HCT116 (cell line): ENCODE measurements around the gene FAM185A. TPM values are rescaled to one million over a fixed set of nuclear protein-coding genes. Genes with fewer than 3 reads are reported as not detected.

Experiments used
- ATAC-seq: fragments of 200-7000 bp; cut with Tn5 transposase; 2 replicates; pipeline ENCODE4 v1.9.1; 2020; ENCODE audit warnings: mild to moderate bottlenecking, moderate library complexity
- BruUV-seq: library from RNA; stranded (reverse); fragments of 400-500 nt; replicated peaks from 2 replicates; lab custom pipeline; 2021; lab: Mats Ljungman, UMichigan
- CTCF ChIA-PET: fragments of 300-600 bp; sonication (Branson Sonifier 250); formaldehyde crosslinking; loops from one replicate; lab custom pipeline; 2021; ENCODE audit warnings: antibody characterized with exemption; lab: Charles Lee
- POLR2A ChIA-PET: fragments of 300-600, 350-600 bp; sonication (Branson Sonifier 250); formaldehyde crosslinking; loops from one replicate; lab custom pipeline; 2021; ENCODE audit warnings: antibody characterized with exemption; lab: Charles Lee
- RAD21 ChIA-PET, 2 experiments: fragments of 300-600 bp; sonication (Branson Sonifier 250); formaldehyde crosslinking; loops; one replicate each; lab custom pipeline; 2023; ENCODE audit warnings: low total read pairs in 2 of 2; ENCODE audit not compliant: uncharacterized antibody in 2 of 2, unreplicated experiment in 2 of 2, low non-redundant PET in 1 of 2; lab: Charles Lee
- DNase-seq: peaks from one replicate; pipeline ENCODE4 v3.0.0-alpha.2; 2010; ENCODE audit warnings: low read depth, low spot score
- H2AFZ ChIP-seq: fragments of 200-600 bp; shearing (Covaris generic), sonication (generic); 2 replicates; pipeline ENCODE4 v1.6.1; 2017; ENCODE audit warnings: low read depth, mixed run types, mixed read lengths, antibody characterized with exemption, low read length; ENCODE audit not compliant: poor library complexity, severe bottlenecking
- H3K27ac ChIP-seq: 2 replicates; pipeline ENCODE4 v1.5.1; 2012; ENCODE audit warnings: low read depth, low read length
- H3K27me3 ChIP-seq: fragments of 200-600 bp; sonication (generic); 2 replicates; pipeline ENCODE4 v1.6.1; 2016; ENCODE audit warnings: mixed run types, low read length, mixed read lengths; ENCODE audit not compliant: insufficient read depth
- H3K36me3 ChIP-seq, 2 experiments: fragments of 200-500 bp in 1 of 2; fragments of 200-600 bp in 1 of 2; sonication (Bioruptor generic) in 1 of 2; sonication (generic) in 1 of 2; 2 replicates each; pipeline versions ENCODE4 v1.5.1 to v1.6.1; 2014 to 2016; ENCODE audit warnings: low read length in 2 of 2, inconsistent platforms in 1 of 2, mixed read lengths in 1 of 2, mixed run types in 1 of 2; ENCODE audit not compliant: insufficient read depth in 2 of 2, control insufficient read depth in 1 of 2
- H3K4me1 ChIP-seq, 2 experiments: fragments of 200-600 bp in 1 of 2; sonication (generic) in 1 of 2; 2 replicates each; pipeline versions ENCODE4 v1.5.1 to v1.6.1; 2012 to 2017; ENCODE audit warnings: low read length in 2 of 2, inconsistent platforms in 1 of 2, mild to moderate bottlenecking in 1 of 2, mixed read lengths in 1 of 2, mixed run types in 1 of 2, moderate library complexity in 1 of 2; ENCODE audit not compliant: insufficient read depth in 2 of 2, control insufficient read depth in 1 of 2
- H3K4me2 ChIP-seq: fragments of 200-600 bp; sonication (generic); 2 replicates; pipeline ENCODE4 v1.6.1; 2017; ENCODE audit warnings: mixed run types, low read length, mixed read lengths
- H3K4me3 ChIP-seq, 2 experiments: fragments of 200-600 bp in 1 of 2; sonication (generic) in 1 of 2; replicated peaks in 1 of 2; 2 replicates each; pipeline ENCODE4 v1.5.1; 2011 to 2016; ENCODE audit warnings: low read length in 2 of 2, control low read depth in 1 of 2, low read depth in 1 of 2, mild to moderate bottlenecking in 1 of 2, mixed read lengths in 1 of 2, mixed run types in 1 of 2
- H3K79me2 ChIP-seq: fragments of 200-600 bp; sonication (generic); 2 replicates; pipeline ENCODE4 v1.6.1; 2017; ENCODE audit warnings: mild to moderate bottlenecking, mixed run types, low read length, moderate library complexity, mixed read lengths; ENCODE audit not compliant: insufficient read depth
- H3K9ac ChIP-seq: fragments of 200-600 bp; sonication (generic); 2 replicates; pipeline ENCODE4 v1.6.1; 2016; ENCODE audit warnings: low read length, mixed read lengths
- H3K9me2 ChIP-seq: fragments of 200-600 bp; sonication (generic), shearing (Covaris generic); 2 replicates; pipeline ENCODE4 v1.6.1; 2017; ENCODE audit warnings: mixed run types, mild to moderate bottlenecking, moderate library complexity; ENCODE audit not compliant: insufficient read depth
- H3K9me3 ChIP-seq, 2 experiments: fragments of 200-500 bp in 1 of 2; fragments of 200-600 bp in 1 of 2; sonication (Bioruptor generic) in 1 of 2; sonication (generic) in 1 of 2; 2 replicates each; pipeline ENCODE4 v1.6.1; 2014 to 2017; ENCODE audit warnings: low read length in 2 of 2, mixed read lengths in 2 of 2, inconsistent platforms in 1 of 2, low read depth in 1 of 2, mild to moderate bottlenecking in 1 of 2, mixed run types in 1 of 2, moderate library complexity in 1 of 2; ENCODE audit not compliant: control insufficient read depth in 1 of 2, insufficient read depth in 1 of 2
- H4K20me1 ChIP-seq: fragments of 200-600 bp; sonication (generic), shearing (Covaris generic); 2 replicates; pipeline ENCODE4 v1.6.1; 2017; ENCODE audit warnings: mixed run types, mild to moderate bottlenecking, moderate library complexity; ENCODE audit not compliant: insufficient read depth
- ATF3 ChIP-seq: IDR thresholded peaks from 2 replicates; pipeline ENCODE4 v1.6.1; 2012
- CBX3 ChIP-seq: IDR thresholded peaks from 2 replicates; pipeline ENCODE4 v1.6.1; 2012; ENCODE audit warnings: low read depth
- CTCF ChIP-seq, 3 experiments: fragments of 200-600 bp in 1 of 3; sonication (generic) in 1 of 3; IDR thresholded peaks in 2 of 3; conservative IDR thresholded peaks in 1 of 3; 2 replicates each; pipeline ENCODE4 v1.5.1; 2012 to 2017; ENCODE audit warnings: low read depth in 2 of 3, low read length in 2 of 3, antibody characterized with exemption in 1 of 3, borderline replicate concordance in 1 of 3, control low read depth in 1 of 3, mild to moderate bottlenecking in 1 of 3, mixed read lengths in 1 of 3, mixed run types in 1 of 3, moderate library complexity in 1 of 3; ENCODE audit not compliant: insufficient read depth in 1 of 3
- EGR1 ChIP-seq: IDR thresholded peaks from 2 replicates; pipeline ENCODE4 v1.6.1; 2012; ENCODE audit warnings: low read depth
- ELF1 ChIP-seq: IDR thresholded peaks from 2 replicates; pipeline ENCODE4 v1.6.1; 2012; ENCODE audit warnings: low read depth, borderline replicate concordance
- EZH2 ChIP-seq: fragments of 200-600 bp; sonication (generic); IDR thresholded peaks from 2 replicates; pipeline ENCODE4 v1.6.1; 2017; ENCODE audit warnings: antibody characterized with exemption, mixed run types
- EZH2phosphoT487 ChIP-seq: fragments of 200-600 bp; IDR thresholded peaks from 2 replicates; pipeline ENCODE4 v1.6.1; 2018; ENCODE audit warnings: antibody characterized with exemption, borderline replicate concordance
- FOSL1 ChIP-seq: IDR thresholded peaks from 2 replicates; pipeline ENCODE4 v1.6.1; 2012; ENCODE audit warnings: low read depth
- JUND ChIP-seq: IDR thresholded peaks from 2 replicates; pipeline ENCODE4 v1.6.1; 2012
- MAX ChIP-seq: IDR thresholded peaks from 2 replicates; pipeline ENCODE4 v1.6.1; 2012
- POLR2A ChIP-seq: IDR thresholded peaks from 2 replicates; pipeline ENCODE4 v1.7.0; 2011; ENCODE audit warnings: borderline replicate concordance; ENCODE audit not compliant: insufficient read depth, insufficient read length; ENCODE audit errors: extremely low read depth
- RAD21 ChIP-seq: IDR thresholded peaks from 2 replicates; pipeline ENCODE4 v1.6.1; 2012; ENCODE audit warnings: low read depth, mild to moderate bottlenecking
- SIN3A ChIP-seq: IDR thresholded peaks from 2 replicates; pipeline ENCODE4 v1.6.1; 2012; ENCODE audit warnings: low read depth
- SP1 ChIP-seq: IDR thresholded peaks from 2 replicates; pipeline ENCODE4 v1.6.1; 2012; ENCODE audit warnings: low read depth
- SRF ChIP-seq: IDR thresholded peaks from 2 replicates; pipeline ENCODE4 v1.6.1; 2012; ENCODE audit warnings: low read depth
- YY1 ChIP-seq: IDR thresholded peaks from 2 replicates; pipeline ENCODE4 v1.6.1; 2011; ENCODE audit warnings: low read length, low read depth, moderate library complexity, mild to moderate bottlenecking; ENCODE audit not compliant: insufficient replicate concordance; ENCODE audit errors: extremely low read depth
- ZBTB33 ChIP-seq: IDR thresholded peaks from 2 replicates; pipeline ENCODE4 v1.6.1; 2011; ENCODE audit warnings: mild to moderate bottlenecking, low read length, moderate library complexity; ENCODE audit not compliant: insufficient replicate concordance; ENCODE audit errors: extremely low read depth
- ZFX ChIP-seq: fragments of 450-650 bp; IDR thresholded peaks from 2 replicates; pipeline ENCODE4 v1.6.1; 2017
- ZNF274 ChIP-seq: fragments of 200-500 bp; sonication (Bioruptor generic); IDR thresholded peaks from 2 replicates; pipeline ENCODE4 v1.6.1; 2014; ENCODE audit warnings: mild to moderate bottlenecking, low read depth, low read length, inconsistent platforms
- intact Hi-C: fragments of 100-400 bp; cut with micrococcal nuclease; formaldehyde crosslinking; loops from 2 replicates; pipeline ENCODE4 v1.10.0; 2022
- total RNA-seq: library from RNA; stranded (reverse); gene quantifications from one replicate; pipeline ENCODE4 v1.2.1, GENCODE V29; 2021; ENCODE audit not compliant: unreplicated experiment

FAM185A gene
- total RNA-seq, 1 experiment from 2014 or later, result 8.0 TPM

- Histone ChIP-seq H3K4me2 (no peak overlapping the region), H3K9me3 (no peaks in the 10 kb centered on the region), H3K79me2 (no peaks in the 10 kb centered on the region), H3K27ac (no peak overlapping the region), H3K4me3 (no peak overlapping the region), H3K9ac (no peak overlapping the region), H3K9me2 (no peaks in the 10 kb centered on the region), H3K4me1 (0 out of 4 replicates have a peak, but pooled peaks cover 0 to 3% of the 10 kb centered on the region in 2 experiments), H3K27me3 (no peaks in the 10 kb centered on the region), H3K36me3 (no peaks in the 10 kb centered on the region), H4K20me1 (no peaks in the 10 kb centered on the region), H2AFZ (no peak overlapping the region)
- ChIA-PET RAD21 (no interaction called here), CTCF (no interaction called here), POLR2A (no interaction called here)
- TF ChIP-seq POLR2A (no peak), ZNF274 (no peak), EZH2phosphoT487 (no peak), RAD21 (no peak), JUND (no peak), SRF (no peak), SIN3A (no peak), SP1 (no peak), FOSL1 (no peak), YY1 (no peak), CBX3 (no peak), CTCF (IDR thresholded peaks at IDR 0.05 in 2 of 3, conservative IDR thresholded peaks at IDR 0.05 in 1 of 3; ENCODE audit: borderline replicate concordance in 1 of 3, insufficient read depth in 1 of 3, low read depth in 2 of 3, low read length in 2 of 3) (no peak), ZBTB33 (no peak), ELF1 (no peak), EZH2 (no peak), ZFX (no peak), EGR1 (no peak), ATF3 (no peak), MAX (no peak)
- no TSS peak for BruUV-seq
- intact Hi-C loops, result no loop called here
- DNase-seq (no peak), ATAC-seq (no peak)
Measured at GRCh38 chr7:102810916-102811315, 62.1 kb downstream of the FAM185A start.
